GM18526 (cell line): Measurements from ENCODE around the gene PTCSC3.

Experiments
- POLR2A ChIP-seq: IDR thresholded peaks from 3 replicates; pipeline ENCODE4 v1.6.1; 2011; ENCODE audit not compliant: insufficient read length; ENCODE audit errors: extremely low read depth

Gene PTCSC3

GRCh38 chr14:36129181-36129580, 47.3 kb downstream of the PTCSC3 start:
- TF ChIP-seq POLR2A = no peak

GRCh38 chr14:36113341-36113740, 63.2 kb downstream of the PTCSC3 start:
- TF ChIP-seq POLR2A = no peak

- no peak for TF ChIP-seq POLR2A
Measured at GRCh38 chr14:36111822-36112583, 64.5 kb downstream of the PTCSC3 start.

- no peak for TF ChIP-seq POLR2A
Measured at GRCh38 chr14:36105401-36105800, 71.1 kb downstream of the PTCSC3 start.

DNA sequence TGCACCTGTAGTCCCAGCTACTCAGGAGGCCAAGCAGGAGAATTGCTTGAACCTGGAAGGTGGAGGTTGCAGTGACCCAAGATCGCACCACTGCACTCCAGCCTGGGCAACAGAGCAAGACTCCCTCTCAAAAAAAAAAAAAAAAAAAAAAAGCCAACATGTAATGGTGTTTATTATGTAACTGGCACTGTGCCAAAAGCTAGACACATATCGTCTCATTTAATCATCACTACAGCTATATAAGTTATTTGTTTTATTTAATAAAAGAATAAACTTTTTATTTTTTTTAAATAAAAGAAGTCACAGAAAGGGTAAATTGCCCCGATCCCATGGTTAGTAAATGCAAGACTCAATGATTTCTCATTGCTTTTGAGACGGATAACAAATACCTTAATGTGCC, 76.9 kb downstream of the PTCSC3 start:
- no peak for TF ChIP-seq POLR2A

DNA sequence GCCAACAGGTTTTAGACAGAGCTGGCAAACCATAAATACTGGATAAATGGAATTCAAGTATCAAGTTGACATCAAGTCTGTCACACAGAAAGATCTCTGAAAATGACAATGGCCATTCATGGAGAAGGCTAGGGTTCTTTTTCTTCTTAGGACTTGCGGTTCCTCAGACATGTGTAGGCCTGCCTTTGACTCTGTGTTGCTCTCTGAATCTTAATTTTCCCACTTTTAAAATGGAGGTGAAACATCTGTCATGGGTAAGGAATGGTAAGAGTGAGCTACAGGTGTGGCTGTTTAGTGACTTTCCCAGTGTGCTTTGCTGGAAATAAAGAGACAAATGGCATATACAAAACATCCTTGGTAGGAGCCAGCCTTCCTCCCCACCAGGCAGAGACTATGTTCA, 79.2 kb downstream of the PTCSC3 start:
- TF ChIP-seq POLR2A = no peak

DNA sequence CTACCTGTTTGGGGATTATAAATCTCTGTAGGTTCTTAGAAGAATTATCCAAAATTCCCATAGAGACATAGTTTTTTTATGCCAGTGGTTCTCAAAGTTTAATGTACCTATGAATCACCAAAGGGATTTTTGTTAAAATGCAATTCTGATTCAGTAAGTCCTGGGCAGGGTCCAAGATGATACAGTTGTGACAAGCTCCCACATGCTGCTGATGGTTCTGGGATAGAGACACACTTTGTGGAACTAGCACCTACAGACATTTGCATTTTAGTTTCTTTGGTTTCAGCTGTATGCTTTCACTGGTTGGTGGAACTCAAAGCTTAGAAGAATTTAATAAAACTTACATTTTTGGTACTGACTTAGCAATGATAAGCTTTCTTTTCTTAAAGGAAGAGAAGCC, 80.4 kb downstream of the PTCSC3 start:
- no peak for TF ChIP-seq POLR2A

- TF ChIP-seq POLR2A = no peak
Measured at GRCh38 chr14:36094963-36095362, 81.6 kb downstream of the PTCSC3 start.

GRCh38 chr14:36091096-36091495, 85.4 kb downstream of the PTCSC3 start:
- no peak for TF ChIP-seq POLR2A

- no peak for TF ChIP-seq POLR2A
Measured at GRCh38 chr14:36087411-36087810, 89.1 kb downstream of the PTCSC3 start.

DNA sequence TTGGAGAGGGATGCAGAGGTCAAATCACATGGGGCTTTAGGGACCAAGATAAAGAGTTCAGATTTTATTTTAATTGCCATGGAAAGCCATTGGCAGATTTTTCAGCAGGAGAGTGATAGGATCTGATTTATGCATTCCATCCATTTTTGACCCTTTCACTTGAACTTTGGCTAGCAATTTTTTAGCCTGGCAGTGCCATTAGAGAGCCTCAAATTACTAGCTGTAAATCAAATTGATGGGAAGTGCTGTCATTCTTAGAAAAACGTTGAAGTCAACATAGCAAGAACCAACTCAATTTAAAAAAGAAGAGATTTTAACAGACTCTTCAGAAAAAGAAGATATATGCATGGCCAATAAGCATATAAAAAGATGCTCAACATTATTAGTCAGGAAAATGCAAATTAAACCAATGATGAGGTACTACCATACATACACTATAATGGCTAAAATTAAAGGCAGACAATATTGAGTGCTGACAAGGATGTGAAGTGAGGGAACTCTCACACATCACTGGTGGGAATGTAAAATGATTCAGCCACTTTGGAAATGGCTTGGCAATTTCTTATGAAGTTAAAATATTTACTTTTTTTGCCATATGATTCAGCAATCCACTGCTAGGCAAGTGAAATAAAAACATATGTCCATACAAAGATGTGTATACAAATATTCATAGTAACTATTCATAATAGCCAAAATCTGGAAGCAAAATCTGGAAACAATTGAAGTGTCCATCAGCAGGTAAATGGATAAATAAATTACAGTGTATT, 89.7 kb downstream of the PTCSC3 start:
- no peak for TF ChIP-seq POLR2A

- TF ChIP-seq POLR2A = no peak
Measured at GRCh38 chr14:36085861-36086260, 90.7 kb downstream of the PTCSC3 start.
